Stomach (tissue), 9 donors: ENCODE measurements around the gene FHL2. TPM values are rescaled to one million over a fixed set of nuclear protein-coding genes. Genes with fewer than 3 reads are reported as not detected.

ENCODE experiments used
- DNase-seq, 2 donors: peaks; one replicate each; pipeline versions ENCODE4 v3.0.0 to v3.0.0-alpha.2; 2013 to 2019
- H3K27ac ChIP-seq, 5 donors: fragments of 200-600 bp in 4 of 5; sonication (generic) in 4 of 5; one replicate each; pipeline ENCODE4 v1.5.1; 2013 to 2019; ENCODE audit warnings: mild to moderate bottlenecking in 1 of 5, moderate library complexity in 1 of 5
- H3K27me3 ChIP-seq, 3 donors: fragments of 200-600 bp; sonication (generic); one replicate each; pipeline ENCODE4 v1.5.1; 2017 to 2019; ENCODE audit warnings: mixed run types in 1 of 3
- H3K36me3 ChIP-seq, 4 donors: fragments of 200-600 bp; sonication (generic); 1 replicate in 3 of 4; 2 replicates in 1 of 4; pipeline ENCODE4 v1.5.1; 2016 to 2019
- H3K4me1 ChIP-seq, 4 donors: fragments of 200-600 bp; sonication (generic); one replicate each; pipeline ENCODE4 v1.5.1; 2016 to 2019
- H3K4me3 ChIP-seq, 4 donors: fragments of 200-600 bp; sonication (generic) in 3 of 4; one replicate each; pipeline ENCODE4 v1.5.1; 2016 to 2019; ENCODE audit warnings: mild to moderate bottlenecking in 1 of 4
- H3K9me3 ChIP-seq, 4 donors: fragments of 200-600 bp; sonication (generic); one replicate each; pipeline ENCODE4 v1.5.1; 2016 to 2019
- EP300 ChIP-seq: sonication (generic); formaldehyde crosslinking; IDR thresholded peaks from one replicate; pipeline ENCODE4 v1.6.1; 2017; ENCODE audit warnings: antibody characterized with exemption
- POLR2A ChIP-seq, 4 donors: fragments of 450-650 bp; IDR thresholded peaks; one replicate each; pipeline ENCODE4 v1.6.1; 2016; ENCODE audit warnings: antibody characterized with exemption in 4 of 4, control low read depth in 2 of 4, mild to moderate bottlenecking in 1 of 4, moderate library complexity in 1 of 4
- POLR2AphosphoS5 ChIP-seq, 3 donors: sonication (generic); formaldehyde crosslinking; IDR thresholded peaks; one replicate each; pipeline ENCODE4 v1.6.1; 2016; ENCODE audit warnings: antibody characterized with exemption in 3 of 3
- WGBS, 5 donors: extraction: QIAGEN DNeasy Blood & Tissue Kit in 3 of 5; methylation state at CpG; one replicate each; pipeline versions ENCODE4 v1.1.5 to v1.1.7; 2013 to 2018; 5-methylcytosine and 5-hydroxymethylcytosine counted together
- intact Hi-C: fragments of 100-400 bp; cut with DNase I; formaldehyde crosslinking; loops from one replicate; pipeline ENCODE4 v1.15.1; 2023; ENCODE audit warnings: low total_unique reads
- polyA plus RNA-seq, 3 donors: library from polyadenylated mRNA; stranded (reverse); fragments of 200-250 nt; gene quantifications; one replicate each; pipeline ENCODE4 v1.2.3, GENCODE V29; 2013
- total RNA-seq, 5 donors: library from RNA; depleted of rRNA; stranded (reverse); fragments of >200 nt; gene quantifications; one replicate each; pipeline versions ENCODE4 v1.1.0 to v1.2.3, GENCODE V29; 2014 to 2016
- TF ChIP-seq, protein P1 (sequence below), 7 experiments: fragments of 450-650 bp in 4 of 7; fragments of 200-600 bp in 3 of 7; sonication (generic) in 3 of 7; IDR thresholded peaks; one replicate each; pipeline ENCODE4 v1.5.1; 2016 to 2019; ENCODE audit warnings: antibody characterized with exemption in 7 of 7, control low read depth in 2 of 7, mild to moderate bottlenecking in 1 of 7
- donor health status: healthy with polysubstance abuse.
- donor health status: Bipolar disorder and iron deficiency.
- donor health status: healthy.

Gene FHL2
- total and polyA plus RNA-seq, 8 donors = 42.3 to 240 (median 61.9) TPM

DNA sequence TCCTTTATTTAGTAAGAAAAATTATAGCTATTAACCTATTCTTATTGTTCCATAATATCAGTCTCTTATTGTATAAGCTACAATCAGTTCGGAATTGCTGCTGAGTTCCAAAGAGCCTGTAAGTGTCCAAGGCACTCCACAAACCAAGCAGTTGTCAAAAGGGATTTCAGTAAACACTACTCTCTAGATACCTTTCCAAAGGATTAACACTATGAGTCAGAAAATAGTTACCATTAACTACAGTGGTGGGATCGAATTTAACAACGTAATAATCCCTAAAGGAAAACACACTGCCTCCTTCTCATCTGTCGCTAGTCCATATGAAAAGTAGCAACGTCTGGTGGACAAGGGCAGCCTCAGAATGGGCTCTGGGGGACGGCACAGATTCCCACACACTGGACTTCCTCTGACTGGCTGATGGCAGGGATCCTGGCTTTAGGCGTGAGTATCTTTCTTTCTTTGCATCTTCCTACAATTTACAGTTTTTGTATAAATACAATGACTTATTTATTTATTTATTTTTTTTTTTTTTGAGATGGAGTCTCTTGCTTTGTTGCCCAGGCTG, 78.1 kb downstream of the FHL2 start:
- Histone ChIP-seq H3K27ac (peak overlapping the region in 3 of 5 donors; percentile 34 to 43 (median 41)), H3K4me3 (no peak overlapping the region), H3K27me3 (no peaks in the 10 kb centered on the region), H3K9me3 (no peaks in the 10 kb centered on the region), H3K36me3 (peaks cover 0 to 13% (median 12%) of the 10 kb centered on the region in 4 donors), H3K4me1 (peaks cover 15 to 86% (median 43%) of the 10 kb centered on the region in 4 donors)
- WGBS, 5 donors = 37 to 53% (median 51%) methylated on average over 7 of the region's 7 CpGs
- TF ChIP-seq, protein P1, sequence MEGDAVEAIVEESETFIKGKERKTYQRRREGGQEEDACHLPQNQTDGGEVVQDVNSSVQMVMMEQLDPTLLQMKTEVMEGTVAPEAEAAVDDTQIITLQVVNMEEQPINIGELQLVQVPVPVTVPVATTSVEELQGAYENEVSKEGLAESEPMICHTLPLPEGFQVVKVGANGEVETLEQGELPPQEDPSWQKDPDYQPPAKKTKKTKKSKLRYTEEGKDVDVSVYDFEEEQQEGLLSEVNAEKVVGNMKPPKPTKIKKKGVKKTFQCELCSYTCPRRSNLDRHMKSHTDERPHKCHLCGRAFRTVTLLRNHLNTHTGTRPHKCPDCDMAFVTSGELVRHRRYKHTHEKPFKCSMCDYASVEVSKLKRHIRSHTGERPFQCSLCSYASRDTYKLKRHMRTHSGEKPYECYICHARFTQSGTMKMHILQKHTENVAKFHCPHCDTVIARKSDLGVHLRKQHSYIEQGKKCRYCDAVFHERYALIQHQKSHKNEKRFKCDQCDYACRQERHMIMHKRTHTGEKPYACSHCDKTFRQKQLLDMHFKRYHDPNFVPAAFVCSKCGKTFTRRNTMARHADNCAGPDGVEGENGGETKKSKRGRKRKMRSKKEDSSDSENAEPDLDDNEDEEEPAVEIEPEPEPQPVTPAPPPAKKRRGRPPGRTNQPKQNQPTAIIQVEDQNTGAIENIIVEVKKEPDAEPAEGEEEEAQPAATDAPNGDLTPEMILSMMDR (IDR thresholded peaks at IDR 0.05) = no peak
- no peak for TF ChIP-seq POLR2A (IDR thresholded peaks at IDR 0.05)
- no peak for TF ChIP-seq EP300
- TF ChIP-seq POLR2AphosphoS5 (IDR thresholded peaks at IDR 0.05) = no peak
- no peak for DNase-seq
- intact Hi-C loops = no loop called here

DNA sequence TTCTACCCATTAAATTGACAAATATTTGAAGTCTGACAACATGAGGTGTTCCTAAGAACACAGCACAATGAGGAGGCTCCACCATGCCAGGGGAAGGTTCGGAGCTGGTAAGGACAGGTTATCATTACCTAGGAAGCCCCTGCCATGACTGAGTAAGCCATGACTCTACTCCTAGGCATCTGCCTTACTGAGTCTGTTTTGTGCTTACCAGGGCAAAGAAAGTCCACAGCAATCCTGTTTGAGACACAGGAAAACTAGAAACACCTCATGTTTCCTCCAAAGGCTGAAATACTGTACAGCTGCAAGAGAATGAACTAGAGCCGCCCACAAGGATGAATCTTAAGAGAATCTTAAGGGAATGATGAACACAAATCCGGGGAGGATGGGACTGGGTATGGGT, 80.9 kb downstream of the FHL2 start:
- Histone ChIP-seq H3K27me3 (no peaks in the 10 kb centered on the region), H3K27ac (no peak overlapping the region), H3K4me3 (no peak overlapping the region), H3K36me3 (peaks cover 0 to 2% (median 0%) of the 10 kb centered on the region in 4 donors), H3K4me1 (peaks cover 4 to 74% (median 39%) of the 10 kb centered on the region in 4 donors), H3K9me3 (no peaks in the 10 kb centered on the region)
- TF ChIP-seq, protein P1 (IDR thresholded peaks at IDR 0.05) = no peak
- TF ChIP-seq POLR2AphosphoS5 (IDR thresholded peaks at IDR 0.05) = no peak
- TF ChIP-seq POLR2A (IDR thresholded peaks at IDR 0.05) = no peak
- no peak for TF ChIP-seq EP300
- WGBS, 5 donors = 87 to 94% (median 92%) methylated on average over 3 of the region's 3 CpGs
- intact Hi-C loops = no loop called here
- DNase-seq = no peak

- H3K9me3 ChIP-seq = no peaks in the 10 kb centered on the region
- H3K36me3 ChIP-seq = no peaks in the 10 kb centered on the region
- intact Hi-C loops = no loop called here
- H3K27ac ChIP-seq = no peak overlapping the region
- no peak for DNase-seq
- TF ChIP-seq EP300 (no peak), POLR2A (IDR thresholded peaks at IDR 0.05) (no peak), POLR2AphosphoS5 (IDR thresholded peaks at IDR 0.05) (no peak)
- TF ChIP-seq, protein P1 (IDR thresholded peaks at IDR 0.05) = no peak
- H3K4me3 ChIP-seq = no peak overlapping the region
- no peaks in the 10 kb centered on the region for H3K27me3 ChIP-seq
- peaks cover 4 to 63% (median 28%) of the 10 kb centered on the region in 4 donors for H3K4me1 ChIP-seq
- 65 to 76% (median 72%) methylated on average over 3 of the region's 3 CpGs for WGBS, 5 donors
These were observed 83.5 kb downstream of the FHL2 start for GRCh38 chr2:105315314-105315713.

GRCh38 chr2:105313877-105314276, 85.0 kb downstream of the FHL2 start:
- no peak for DNase-seq
- TF ChIP-seq, protein P1 (IDR thresholded peaks at IDR 0.05) = no peak
- no peak for TF ChIP-seq EP300
- no peak for TF ChIP-seq POLR2A (IDR thresholded peaks at IDR 0.05)
- TF ChIP-seq POLR2AphosphoS5 (IDR thresholded peaks at IDR 0.05) = no peak
- intact Hi-C loops = no loop called here
- Histone ChIP-seq H3K27me3 (no peaks in the 10 kb centered on the region), H3K36me3 (peaks cover 0 to under 1% (median under 1%) of the 10 kb centered on the region in 4 donors), H3K27ac (no peak overlapping the region), H3K4me1 (peaks cover 4 to 55% (median 23%) of the 10 kb centered on the region in 4 donors), H3K4me3 (no peak overlapping the region), H3K9me3 (no peaks in the 10 kb centered on the region)

Other genes starting within 250 kb of the FHL2 start
- gene GPR45, start 157.3 kb downstream of the FHL2 start, total RNA-seq = not detected
- not detected for gene GPR45, start 157.3 kb downstream of the FHL2 start, polyA plus RNA-seq
- gene TGFBRAP1, start 69.3 kb downstream of the FHL2 start, total RNA-seq = 10 to 100 TPM; 13.4 to 35.7 (median 28.1) TPM
- gene TGFBRAP1, start 69.3 kb downstream of the FHL2 start, polyA plus RNA-seq = 10 to 100 TPM in 1 of 3 donors, 1 to 10 TPM in 2; 4.9 to 11.6 (median 8.3) TPM
- 10 to 100 TPM; 10.5 to 22.0 (median 11.3) TPM for gene C2orf49, start 61.5 kb downstream of the FHL2 start, total RNA-seq
- 10 to 100 TPM in 1 of 3 donors, 1 to 10 TPM in 2; 6.3 to 11.2 (median 7.0) TPM for gene C2orf49, start 61.5 kb downstream of the FHL2 start, polyA plus RNA-seq